H1 (cell line): ENCODE results near the gene DVL2. TPM values are rescaled to one million over a fixed set of nuclear protein-coding genes. Genes with fewer than 3 reads are reported as not detected.

ENCODE experiments used
- CTCF ChIA-PET: fragments of 300-600 bp; sonication (Branson Sonifier 250); formaldehyde crosslinking; loops from one replicate; lab custom pipeline; 2021; ENCODE audit not compliant: partially characterized antibody; lab: Charles Lee
- POLR2A ChIA-PET: fragments of 300-600 bp; sonication (Branson Sonifier 250); formaldehyde crosslinking; loops from one replicate; lab custom pipeline; 2021; ENCODE audit warnings: inconsistent platforms; ENCODE audit not compliant: partially characterized antibody; lab: Charles Lee
- DNase-seq, 2 experiments: peaks; one replicate each; pipeline versions ENCODE4 v3.0.0 to v3.0.0-alpha.2; 2010 to 2022; ENCODE audit warnings: low spot score in 2 of 2, low read depth in 1 of 2, mixed read lengths in 1 of 2
- FAIRE-seq: peaks from 2 replicates; lab custom pipeline; 2011; peaks lifted over from hg19 to GRCh38; lab: Jason Lieb, UNC
- H2AFZ ChIP-seq: 2 replicates; pipeline ENCODE4 v1.8.1; 2012; ENCODE audit warnings: low read length, inconsistent platforms
- H2AK5ac ChIP-seq: 2 replicates; pipeline ENCODE4 v1.6.1; 2013; ENCODE audit warnings: low read depth, low read length
- H2BK120ac ChIP-seq: replicated peaks from 2 replicates; pipeline ENCODE3; 2013; ENCODE audit warnings: low read depth, low read length, inconsistent platforms
- H2BK12ac ChIP-seq: 2 replicates; pipeline ENCODE4 v1.6.1; 2013; ENCODE audit warnings: low read depth, low read length
- H2BK15ac ChIP-seq: 2 replicates; pipeline ENCODE4 v1.6.1; 2013; ENCODE audit warnings: low read length
- H2BK20ac ChIP-seq: 2 replicates; pipeline ENCODE4 v1.6.1; 2013; ENCODE audit warnings: low read length
- H2BK5ac ChIP-seq: 2 replicates; pipeline ENCODE4 v1.6.1; 2013; ENCODE audit warnings: low read depth, low read length
- H3K14ac ChIP-seq: 2 replicates; pipeline ENCODE4 v1.6.1; 2013; ENCODE audit warnings: inconsistent platforms; ENCODE audit not compliant: insufficient read length
- H3K18ac ChIP-seq: 2 replicates; pipeline ENCODE4 v1.6.1; 2013; ENCODE audit warnings: low read length; ENCODE audit errors: extremely low read depth
- H3K23ac ChIP-seq: 2 replicates; pipeline ENCODE4 v1.6.1; 2013; ENCODE audit warnings: inconsistent platforms; ENCODE audit not compliant: insufficient read length
- H3K23me2 ChIP-seq: 2 replicates; pipeline ENCODE4 v1.6.1; 2013; ENCODE audit warnings: low read depth, low read length
- H3K27ac ChIP-seq: 2 replicates; pipeline ENCODE4 v1.6.1; 2011; ENCODE audit warnings: low read depth, low read length, inconsistent platforms
- H3K27me3 ChIP-seq, 4 experiments: replicated peaks in 1 of 4; 1 replicate in 1 of 4; 2 replicates in 3 of 4; pipeline versions ENCODE4 v1.6.1 to v1.8.1; 2011 to 2013; ENCODE audit warnings: low read length in 3 of 4, mild to moderate bottlenecking in 3 of 4, inconsistent platforms in 2 of 4, mixed read lengths in 2 of 4, moderate library complexity in 1 of 4; ENCODE audit not compliant: control insufficient read depth in 3 of 4, insufficient read depth in 3 of 4; ENCODE audit errors: extremely low read depth in 1 of 4
- H3K36me3 ChIP-seq, 4 experiments: 2 replicates each; pipeline versions ENCODE4 v1.6.1 to v1.8.1; 2011 to 2013; ENCODE audit warnings: mild to moderate bottlenecking in 4 of 4, low read length in 3 of 4, moderate library complexity in 2 of 4, control low read depth in 1 of 4, inconsistent platforms in 1 of 4; ENCODE audit not compliant: insufficient read depth in 4 of 4, control insufficient read depth in 2 of 4
- H3K4ac ChIP-seq: replicated peaks from 2 replicates; pipeline ENCODE3; 2013; ENCODE audit warnings: low read length, low read depth, mixed read lengths, inconsistent platforms; ENCODE audit not compliant: insufficient read length
- H3K4me1 ChIP-seq, 4 experiments: replicated peaks in 1 of 4; 1 replicate in 1 of 4; 2 replicates in 3 of 4; pipeline versions ENCODE4 v1.6.1 to v1.8.1; 2011 to 2013; ENCODE audit warnings: low read length in 3 of 4, inconsistent platforms in 2 of 4, mixed read lengths in 1 of 4; ENCODE audit not compliant: insufficient read depth in 4 of 4, control insufficient read depth in 3 of 4
- H3K4me2 ChIP-seq, 2 experiments: 2 replicates each; pipeline versions ENCODE4 v1.6.1 to v1.8.1; 2011 to 2013; ENCODE audit warnings: low read depth in 2 of 2, low read length in 2 of 2, control low read depth in 1 of 2, inconsistent platforms in 1 of 2, mild to moderate bottlenecking in 1 of 2; ENCODE audit not compliant: insufficient read depth in 1 of 2
- H3K4me3 ChIP-seq, 4 experiments: fragments of 200-600, 300-600 bp in 1 of 4; sonication (generic), shearing (Covaris generic), sonication (Bioruptor Twin) in 1 of 4; 2 replicates each; pipeline versions ENCODE4 v1.5.1 to v1.8.1; 2011 to 2016; ENCODE audit warnings: low read length in 4 of 4, low read depth in 3 of 4, control low read depth in 2 of 4, inconsistent platforms in 2 of 4, mild to moderate bottlenecking in 2 of 4, mixed read lengths in 1 of 4, moderate library complexity in 1 of 4; ENCODE audit not compliant: insufficient read depth in 2 of 4; ENCODE audit errors: extremely low read depth in 1 of 4
- H3K56ac ChIP-seq: replicated peaks from 2 replicates; pipeline ENCODE3; 2013; ENCODE audit warnings: low read depth, mild to moderate bottlenecking, mixed read lengths, low read length, inconsistent platforms; ENCODE audit not compliant: insufficient read length
- H3K79me1 ChIP-seq: 2 replicates; pipeline ENCODE4 v1.6.1; 2013; ENCODE audit warnings: low read depth, low read length, control low read depth
- H3K79me2 ChIP-seq, 2 experiments: 2 replicates each; pipeline versions ENCODE4 v1.6.1 to v1.8.1; 2012 to 2013; ENCODE audit warnings: low read length in 2 of 2, mild to moderate bottlenecking in 2 of 2, inconsistent platforms in 1 of 2; ENCODE audit not compliant: insufficient read depth in 2 of 2, control insufficient read depth in 1 of 2
- H3K9ac ChIP-seq, 4 experiments: replicated peaks in 1 of 4; 1 replicate in 1 of 4; 2 replicates in 3 of 4; pipeline versions ENCODE4 v1.6.1 to v1.8.1; 2011 to 2013; ENCODE audit warnings: low read depth in 3 of 4, low read length in 3 of 4, control low read depth in 2 of 4, mild to moderate bottlenecking in 2 of 4, moderate library complexity in 2 of 4, inconsistent platforms in 1 of 4; ENCODE audit errors: extremely low read depth in 1 of 4
- H3K9me3 ChIP-seq, 2 experiments: 2 replicates each; pipeline versions ENCODE4 v1.6.1 to v1.8.1; 2012 to 2013; ENCODE audit warnings: mild to moderate bottlenecking in 2 of 2, moderate library complexity in 2 of 2, control low read depth in 1 of 2, inconsistent platforms in 1 of 2, low read depth in 1 of 2, low read length in 1 of 2, mixed read lengths in 1 of 2; ENCODE audit not compliant: insufficient read depth in 2 of 2
- H4K20me1 ChIP-seq, 2 experiments: replicated peaks in 1 of 2; 2 replicates each; pipeline versions ENCODE3 to v1.8.1; 2011 to 2013; ENCODE audit warnings: inconsistent platforms in 2 of 2, low read length in 2 of 2, mild to moderate bottlenecking in 1 of 2; ENCODE audit not compliant: insufficient read depth in 2 of 2, control insufficient read depth in 1 of 2
- H4K5ac ChIP-seq: 2 replicates; pipeline ENCODE4 v1.6.1; 2013; ENCODE audit warnings: low read length, low read depth, mixed read lengths, inconsistent platforms; ENCODE audit not compliant: insufficient read length
- H4K8ac ChIP-seq: 2 replicates; pipeline ENCODE4 v1.8.0; 2013; ENCODE audit warnings: mild to moderate bottlenecking, moderate library complexity, low read length, inconsistent platforms; ENCODE audit not compliant: insufficient read depth; ENCODE audit errors: extremely low read depth
- H4K91ac ChIP-seq: replicated peaks from 2 replicates; pipeline ENCODE3; 2013; ENCODE audit warnings: low read length, mixed read lengths, inconsistent platforms; ENCODE audit not compliant: insufficient read length
- KDM4A ChIP-seq: IDR thresholded peaks from one replicate; pipeline ENCODE4 v1.7.1; 2012; ENCODE audit warnings: low read depth, mild to moderate bottlenecking, moderate library complexity, low read length, inconsistent platforms; ENCODE audit not compliant: severe bottlenecking
- POLR2A ChIP-seq, 2 experiments: IDR thresholded peaks; 1 replicate in 1 of 2; 2 replicates in 1 of 2; pipeline ENCODE4 v1.6.1; 2011; ENCODE audit warnings: low read depth in 2 of 2, low read length in 2 of 2, mild to moderate bottlenecking in 2 of 2; ENCODE audit errors: control extremely low read depth in 1 of 2
- ZNF274 ChIP-seq: IDR thresholded peaks from 2 replicates; pipeline ENCODE4 v1.7.0; 2012; ENCODE audit warnings: low read length, borderline replicate concordance; ENCODE audit errors: extremely low read depth
- WGBS, 2 experiments: shearing (Covaris generic) in 1 of 2; methylation state at CpG; one replicate each; pipeline versions ENCODE4 v1.1.6 to v1.1.7; 2013 to 2015; ENCODE audit warnings: low lambda C conversion rate in 2 of 2, mixed read lengths in 2 of 2, inconsistent platforms in 1 of 2, low coverage in 1 of 2, missing lambda C conversion rate in 1 of 2; ENCODE audit not compliant: insufficient replicate concordance in 2 of 2, insufficient coverage in 1 of 2, insufficient read length in 1 of 2; ENCODE audit errors: extremely low coverage in 1 of 2, missing lambda C conversion rate in 1 of 2; 5-methylcytosine and 5-hydroxymethylcytosine counted together
- polyA plus RNA-seq, 7 experiments: library from polyadenylated mRNA; depleted of rRNA in 3 of 7; stranded (reverse) in 5 of 7; unstranded in 2 of 7; fragments of >200 nt in 5 of 7; fragments of 200-250 nt in 2 of 7; gene quantifications; 1 replicate in 5 of 7; 2 replicates in 1 of 7; 4 replicates in 1 of 7; pipeline versions ENCODE4 v1.2.1 to v1.2.3, GENCODE V29; 2011 to 2013; ENCODE audit warnings: missing spikeins in 2 of 7, mixed read lengths in 2 of 7
- total RNA-seq: library from RNA; stranded (reverse); fragmentation: NEBNext Ultra II Directional; extraction: Animal tissue kit (Norgen Biotek cat#: 25700); gene quantifications from 2 replicates; pipeline ENCODE4 v1.2.1, GENCODE V29; 2021

The DVL2 gene
- total and polyA plus RNA-seq, 2 of the 8 experiments (the other 6 are each of a cell fraction or from before 2014, with no cell fraction given), result 19.0 to 59.6 TPM

DNA sequence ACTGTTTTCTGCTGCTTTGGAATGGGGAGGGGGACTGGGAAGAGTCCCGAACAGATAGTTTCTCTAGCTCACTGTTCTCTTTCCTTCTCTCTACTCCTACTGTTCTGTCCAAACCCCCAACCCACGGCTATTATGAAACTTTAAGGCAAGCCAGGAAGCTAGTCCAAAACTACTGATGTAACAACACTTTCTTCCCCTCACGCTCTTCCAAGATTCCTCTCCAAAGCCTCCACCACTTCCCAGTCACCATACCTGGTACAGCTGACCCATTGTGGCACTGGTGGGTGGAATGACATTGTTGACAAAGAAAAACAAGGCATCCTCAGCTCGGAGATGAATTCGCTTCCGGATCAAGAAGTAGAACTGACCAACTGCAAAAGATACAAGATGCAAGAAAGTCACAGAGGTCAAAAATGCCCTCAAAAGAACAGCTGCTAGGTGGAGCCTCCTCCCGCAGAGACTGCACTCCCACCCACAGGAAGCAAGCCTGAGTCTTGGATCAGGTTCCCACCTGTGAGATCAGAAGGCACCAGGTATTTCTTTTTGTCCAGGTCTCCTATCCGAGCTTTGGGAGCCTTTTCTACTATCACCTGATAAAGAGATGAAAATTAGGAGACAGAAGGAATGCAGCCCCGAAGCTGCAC, 6.9 kb upstream of the DVL2 start:
- WGBS, 2 experiments, result 64% methylated on average over 9 of the region's 9 CpGs; no CpG with 5 or more reads in 1 of the 2 experiments
- Histone ChIP-seq H3K23ac (no peak overlapping the region), H3K79me1 (peaks cover 8% of the 10 kb centered on the region), H3K56ac (no peak overlapping the region), H2AFZ (no peak overlapping the region), H3K79me2 (peaks cover 0 to 42% of the 10 kb centered on the region in 2 experiments; a peak in 2 of 4 replicates), H3K27me3 (no peaks in the 10 kb centered on the region), H3K18ac (no peak overlapping the region), H4K91ac (no peak overlapping the region), H3K9ac (peak overlapping the region; percentile 83 to 94 (median 89)), H2BK120ac (no peak overlapping the region), H2BK12ac (no peak overlapping the region), H3K4ac (no peak overlapping the region), H3K4me1 (peaks cover 5 to 20% (median 11%) of the 10 kb centered on the region in 4 experiments; a peak in 6 of 7 replicates), H3K23me2 (peaks cover 18% of the 10 kb centered on the region), H3K4me2 (peak overlapping the region; percentile 92 to 93), H2BK5ac (peak overlapping the region; percentile 28; the same call in 1 of the 2 replicates), H4K5ac (no peak overlapping the region), H2AK5ac (no peak overlapping the region), H3K4me3 (peak overlapping the region; percentile 73 to 90 (median 84)), H3K36me3 (peaks cover 8 to 43% (median 27%) of the 10 kb centered on the region in 4 experiments; a peak in 7 of 8 replicates), H2BK15ac (0 out of 2 replicates have a peak overlapping the region, but pooled peaks have one; percentile 5), H3K9me3 (no peaks in the 10 kb centered on the region), H4K8ac (no peak overlapping the region), H2BK20ac (no peak overlapping the region), H3K27ac (peak overlapping the region; percentile 86), H3K14ac (no peak overlapping the region), H4K20me1 (peaks cover 8 to 10% of the 10 kb centered on the region in 2 experiments)
- FAIRE-seq (no peak), DNase-seq (no peak)
- POLR2A ChIA-PET, result interaction anchor here (0.8 to 19.7 kb wide), 16 partner anchors 7 to 338 kb away, joined by 3 to 386 read pairs (median 8); partner anchors contain the start of genes ACADVL, CD68, CLDN7 and CTDNEP1
- CTCF ChIA-PET, result interaction anchor here (0.8 to 4.1 kb wide), 11 partner anchors 9 to 214 kb away, joined by 3 to 27 read pairs (median 4); partner anchors contain the start of genes ACADVL and SLC2A4
- TF ChIP-seq ZNF274 (no peak), KDM4A (no peak), POLR2A (IDR thresholded peaks at IDR 0.05; ENCODE audit: control extremely low read depth in 1 of 2, low read depth in 2 of 2, low read length in 2 of 2) (0 out of 3 replicates have a peak, but pooled peaks of 1 of the 2 experiments have one; percentile 64)
